Measurements from ENCODE around the gene COG5. TPM values are rescaled to one million over a fixed set of nuclear protein-coding genes. Genes with fewer than 3 reads are reported as not detected.
"Not testable (repeated sequence)": the region's sequence is repeated elsewhere in the genome, so short reads cannot be mapped to it uniquely, and the experiment has no call there.

The COG5 gene
- polyA plus RNA-seq, 6 donors from 2014 or later: 19.3 to 38.9 (median 23.4) TPM

DNA sequence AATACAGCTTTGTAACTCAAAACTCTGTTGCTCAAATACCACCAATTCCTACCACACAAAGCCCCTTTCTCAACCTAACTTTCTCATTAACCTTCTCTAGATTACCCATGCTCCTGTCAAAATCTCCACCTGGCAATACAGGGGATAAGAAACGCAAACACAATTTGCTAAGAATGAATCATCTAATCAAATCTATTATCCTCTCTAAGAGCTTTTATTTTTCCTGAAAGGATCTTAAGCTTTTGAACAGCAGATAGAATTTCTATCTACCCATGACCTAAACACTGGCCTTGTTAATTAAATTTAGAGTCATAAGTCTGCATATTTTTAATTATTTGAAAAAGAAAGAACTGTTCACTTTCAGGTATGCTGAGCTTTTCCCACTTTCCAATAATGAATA lies 296.6 kb downstream of the COG5 start:
- Mint-ChIP-seq H3K27ac (no peak overlapping the region), H3K27me3 (no peaks in the 10 kb centered on the region), H3K4me1 (no peaks in the 10 kb centered on the region), H3K4me3 (no peak overlapping the region), H3K36me3 (peaks cover 11% of the 10 kb centered on the region in 2 donors), H3K9me3 (no peaks in the 10 kb centered on the region)
- DNase-seq: no peak
- ATAC-seq (ENCODE audit: low read depth in 2 of 2): no peak

DNA sequence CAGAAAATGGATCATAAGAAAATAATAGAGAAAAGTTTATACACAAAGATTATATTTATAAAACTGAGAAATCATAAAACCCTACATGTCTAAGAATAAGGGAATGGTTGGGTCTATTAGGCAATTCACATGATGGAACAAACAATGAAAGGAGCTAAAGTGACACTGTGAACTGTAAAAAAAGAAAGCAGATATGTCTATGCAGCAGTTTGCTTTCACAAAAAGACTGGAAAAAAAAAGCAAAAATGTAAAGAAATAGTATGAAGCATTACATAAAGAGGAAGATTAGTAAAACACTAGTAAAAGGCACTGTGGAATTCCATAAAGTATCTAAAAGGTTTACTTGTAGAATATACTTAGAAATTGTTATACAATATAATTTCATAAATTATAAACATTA lies 299.0 kb downstream of the COG5 start:
- Mint-ChIP-seq H3K27ac (no peak overlapping the region), H3K4me3 (no peak overlapping the region), H3K4me1 (no peaks in the 10 kb centered on the region), H3K9me3 (no peaks in the 10 kb centered on the region), H3K27me3 (no peaks in the 10 kb centered on the region), H3K36me3 (peaks cover 12 to 21% of the 10 kb centered on the region in 2 donors)
- DNase-seq (no peak), ATAC-seq (ENCODE audit: low read depth in 2 of 2) (no peak)

GRCh38 chr7:107262857-107263256 lies 300.9 kb downstream of the COG5 start:
- ATAC-seq (ENCODE audit: low read depth in 2 of 2) (no peak), DNase-seq (no peak)
- no peak overlapping the region for H3K4me3 Mint-ChIP-seq
- no peaks in the 10 kb centered on the region for H3K9me3 Mint-ChIP-seq
- H3K27me3 Mint-ChIP-seq: no peaks in the 10 kb centered on the region
- H3K4me1 Mint-ChIP-seq: peaks cover 0 to 4% (median 0%) of the 10 kb centered on the region in 3 donors
- H3K27ac Mint-ChIP-seq: peak overlapping the region in 1 of 6 donors; percentile 21
- H3K36me3 Mint-ChIP-seq: peaks cover 12 to 22% of the 10 kb centered on the region in 2 donors

DNA sequence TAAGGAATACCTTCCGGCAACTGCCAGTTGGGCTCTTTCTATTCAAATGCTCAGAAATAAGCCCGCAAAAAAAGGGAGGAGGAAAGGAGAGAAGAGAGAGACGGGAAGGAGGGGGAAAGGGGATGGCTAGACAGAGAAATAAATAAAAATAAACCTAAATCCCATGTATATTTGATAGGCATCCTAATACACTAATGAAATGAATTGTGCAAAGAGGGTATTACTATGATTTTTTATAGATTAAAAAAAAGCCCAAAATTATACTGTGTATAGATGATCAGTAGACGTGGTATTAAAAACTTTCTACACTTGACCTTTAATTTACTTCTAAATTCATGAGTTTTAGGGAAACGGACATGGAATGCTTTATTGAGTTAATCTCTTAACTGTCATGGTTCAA lies 305.0 kb downstream of the COG5 start:
- no peak for DNase-seq
- Mint-ChIP-seq H3K4me3 (no peak overlapping the region), H3K4me1 (peaks cover 0 to 4% (median 0%) of the 10 kb centered on the region in 3 donors), H3K9me3 (no peaks in the 10 kb centered on the region), H3K27me3 (no peaks in the 10 kb centered on the region), H3K36me3 (peaks cover 12 to 25% of the 10 kb centered on the region in 2 donors), H3K27ac (no peak overlapping the region)
- ATAC-seq (ENCODE audit: low read depth in 2 of 2): no peak

DNA sequence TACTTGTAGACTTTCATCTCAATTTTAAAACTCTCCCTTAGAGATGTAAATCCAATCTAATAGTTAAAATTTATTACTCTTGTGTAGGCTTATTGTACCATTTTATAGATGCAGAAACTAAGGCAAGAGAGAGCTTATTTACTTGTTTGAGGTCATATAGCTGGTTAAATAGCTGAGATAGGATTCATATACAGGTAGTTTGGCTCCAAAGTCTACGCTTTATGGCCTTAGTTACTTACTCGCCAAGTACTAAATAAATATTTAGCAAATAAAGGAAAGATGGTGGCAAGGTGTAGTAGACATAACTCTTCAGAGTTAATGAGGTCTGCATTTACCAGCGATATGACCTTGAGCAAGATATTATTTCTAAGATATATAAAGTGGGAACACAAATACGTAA lies 308.1 kb downstream of the COG5 start:
- no peaks in the 10 kb centered on the region for H3K27me3 Mint-ChIP-seq
- H3K4me1 Mint-ChIP-seq: peaks cover 0 to 4% (median 0%) of the 10 kb centered on the region in 3 donors
- H3K27ac Mint-ChIP-seq: no peak overlapping the region
- H3K9me3 Mint-ChIP-seq: no peaks in the 10 kb centered on the region
- ATAC-seq (ENCODE audit: low read depth in 2 of 2) (no peak), DNase-seq (no peak)
- no peak overlapping the region for H3K4me3 Mint-ChIP-seq
- H3K36me3 Mint-ChIP-seq: peaks cover 0 to 3% of the 10 kb centered on the region in 2 donors

- Mint-ChIP-seq H3K9me3 (no peaks in the 10 kb centered on the region), H3K27ac (no peak overlapping the region), H3K27me3 (no peaks in the 10 kb centered on the region), H3K36me3 (peaks cover 0 to 8% of the 10 kb centered on the region in 2 donors), H3K4me1 (peaks cover 0 to 4% (median 0%) of the 10 kb centered on the region in 3 donors), H3K4me3 (no peak overlapping the region)
- no peak for ATAC-seq (ENCODE audit: low read depth in 2 of 2)
- DNase-seq: no peak
Measured at GRCh38 chr7:107254398-107254985, 309.2 kb downstream of the COG5 start.

- ATAC-seq (ENCODE audit: low read depth in 2 of 2): no peak
- Mint-ChIP-seq H3K4me3 (peak overlapping the region in 1 of 8 donors; percentile 4), H3K27ac (peak overlapping the region in 2 of 6 donors; percentile 30 to 76), H3K9me3 (no peaks in the 10 kb centered on the region), H3K27me3 (no peaks in the 10 kb centered on the region), H3K36me3 (peaks cover 0 to 8% of the 10 kb centered on the region in 2 donors), H3K4me1 (peaks cover 0 to 4% (median 0%) of the 10 kb centered on the region in 3 donors)
- no peak for DNase-seq
Measured at GRCh38 chr7:107253599-107253998, 310.1 kb downstream of the COG5 start.

GRCh38 chr7:107251963-107252362 lies 311.8 kb downstream of the COG5 start:
- H3K4me1 Mint-ChIP-seq: no peaks in the 10 kb centered on the region
- DNase-seq (no peak), ATAC-seq (ENCODE audit: low read depth in 2 of 2) (no peak)
- H3K4me3 Mint-ChIP-seq: no peak overlapping the region
- H3K27me3 Mint-ChIP-seq: no peaks in the 10 kb centered on the region
- H3K9me3 Mint-ChIP-seq: peaks cover 0 to 2% (median 0%) of the 10 kb centered on the region in 7 donors
- H3K27ac Mint-ChIP-seq: peak overlapping the region in 3 of 6 donors; percentile 8 to 62 (median 15)
- peaks cover 8 to 16% of the 10 kb centered on the region in 2 donors for H3K36me3 Mint-ChIP-seq

DNA sequence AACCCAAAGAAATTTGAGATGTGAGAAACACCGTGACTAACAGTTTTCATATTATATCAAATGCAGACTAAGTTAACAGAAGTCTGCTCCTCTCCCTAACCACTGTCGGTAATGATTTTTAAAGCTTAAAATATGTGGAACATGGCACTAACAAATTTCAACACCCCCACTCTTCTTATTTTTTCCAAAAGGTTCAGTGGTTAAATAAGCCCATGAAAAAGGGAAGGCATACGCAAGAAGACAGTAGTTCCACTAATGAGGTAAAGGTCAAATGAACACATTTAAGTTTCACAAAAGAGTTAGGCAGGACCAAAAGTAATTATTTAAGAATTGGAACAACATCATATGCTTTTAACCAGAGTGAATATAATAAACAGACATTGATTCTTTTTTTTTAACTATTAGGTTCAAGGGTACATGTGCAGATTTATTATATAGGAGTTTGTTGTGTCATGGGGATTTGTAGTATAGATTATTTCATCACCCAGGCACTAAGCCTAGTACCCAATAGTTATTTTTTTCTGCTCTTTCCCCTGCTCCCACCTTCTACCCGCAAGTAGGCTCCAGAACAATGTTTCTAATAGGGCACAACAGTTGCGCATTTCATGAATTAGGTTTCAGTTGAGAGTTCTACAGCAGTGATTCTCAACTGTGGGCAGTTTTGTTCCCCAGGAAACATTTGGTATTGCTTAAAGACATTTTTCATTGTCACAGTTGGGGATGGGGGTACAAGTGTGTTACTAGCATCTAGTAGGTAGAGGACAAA lies 315.0 kb downstream of the COG5 start:
- peaks cover 38 to 48% of the 10 kb centered on the region in 2 donors for H3K36me3 Mint-ChIP-seq

DNA sequence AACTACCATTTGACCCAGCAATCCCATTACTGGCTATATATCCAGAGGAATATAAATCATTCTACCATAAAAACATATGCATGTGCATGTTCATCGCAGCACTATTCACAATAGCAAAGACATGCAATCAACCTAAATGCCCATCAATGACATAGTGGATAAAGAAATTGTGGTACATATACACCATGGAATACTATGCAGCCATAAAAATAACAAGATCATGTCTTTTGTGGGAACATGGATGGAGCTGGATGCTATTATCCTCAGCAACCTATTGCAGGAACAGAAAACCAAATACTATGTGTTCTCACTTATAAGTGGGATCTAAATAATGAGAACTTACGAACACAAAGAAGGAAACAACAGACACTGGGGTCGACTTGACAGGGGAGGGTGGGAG lies 316.9 kb downstream of the COG5 start:
- not testable (repeated sequence) for H3K4me1 Mint-ChIP-seq; ATAC-seq (ENCODE audit: low read depth in 2 of 2); H3K4me3 Mint-ChIP-seq; DNase-seq; H3K27me3 Mint-ChIP-seq; H3K27ac Mint-ChIP-seq
- H3K36me3 Mint-ChIP-seq: peaks cover 48 to 62% of the 10 kb centered on the region in 2 donors
- H3K9me3 Mint-ChIP-seq: peaks cover 0 to 16% (median 9%) of the 10 kb centered on the region in 7 donors

More for the DNA sequence above, 315.0 kb downstream of the COG5 start:
- Mint-ChIP-seq H3K4me1 (no peaks in the 10 kb centered on the region), H3K9me3 (peaks cover 0 to 16% (median 9%) of the 10 kb centered on the region in 7 donors), H3K4me3 (no peak overlapping the region), H3K27ac (peak overlapping the region in 1 of 6 donors; percentile 74), H3K27me3 (no peaks in the 10 kb centered on the region)
- DNase-seq (no peak), ATAC-seq (ENCODE audit: low read depth in 2 of 2) (no peak)

GRCh38 chr7:107244613-107245012 lies 319.1 kb downstream of the COG5 start:
- DNase-seq: no peak
- H3K4me1 Mint-ChIP-seq: peaks cover 0 to 6% (median 2%) of the 10 kb centered on the region in 3 donors
- peaks cover 0 to 16% (median 9%) of the 10 kb centered on the region in 7 donors for H3K9me3 Mint-ChIP-seq
- ATAC-seq (ENCODE audit: low read depth in 2 of 2): no peak
- peaks cover 47 to 67% of the 10 kb centered on the region in 2 donors for H3K36me3 Mint-ChIP-seq
- no peak overlapping the region for H3K4me3 Mint-ChIP-seq
- no peaks in the 10 kb centered on the region for H3K27me3 Mint-ChIP-seq
- H3K27ac Mint-ChIP-seq: no peak overlapping the region

DNA sequence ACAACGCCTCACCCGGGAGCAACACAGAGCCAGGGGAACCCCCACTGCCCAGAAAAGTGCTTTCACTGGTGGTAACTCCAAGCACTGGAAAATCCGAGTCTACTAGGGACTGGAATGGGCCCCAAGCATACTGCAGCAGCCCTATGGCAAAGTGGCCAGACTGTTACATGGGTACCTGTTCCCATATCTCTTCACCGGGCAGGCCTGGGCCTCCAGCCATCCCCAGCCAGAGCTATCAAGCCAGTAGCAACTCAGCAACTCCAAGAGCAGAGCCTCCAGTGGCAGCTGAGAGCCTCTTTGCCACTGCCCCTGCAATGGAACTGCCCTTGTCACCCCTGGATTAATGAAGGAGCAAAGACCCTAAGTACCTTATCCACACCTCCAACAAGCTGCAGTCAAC lies 321.5 kb downstream of the COG5 start:
- ATAC-seq (ENCODE audit: low read depth in 2 of 2) (no peak), DNase-seq (no peak)
- Mint-ChIP-seq H3K36me3 (peaks cover 49 to 57% of the 10 kb centered on the region in 2 donors), H3K27ac (peak overlapping the region in 1 of 6 donors; percentile 39), H3K9me3 (peaks cover 0 to 16% (median 9%) of the 10 kb centered on the region in 7 donors), H3K27me3 (no peaks in the 10 kb centered on the region), H3K4me1 (peaks cover 0 to 6% (median 2%) of the 10 kb centered on the region in 3 donors), H3K4me3 (peak overlapping the region in 1 of 8 donors; percentile 1)

DNA sequence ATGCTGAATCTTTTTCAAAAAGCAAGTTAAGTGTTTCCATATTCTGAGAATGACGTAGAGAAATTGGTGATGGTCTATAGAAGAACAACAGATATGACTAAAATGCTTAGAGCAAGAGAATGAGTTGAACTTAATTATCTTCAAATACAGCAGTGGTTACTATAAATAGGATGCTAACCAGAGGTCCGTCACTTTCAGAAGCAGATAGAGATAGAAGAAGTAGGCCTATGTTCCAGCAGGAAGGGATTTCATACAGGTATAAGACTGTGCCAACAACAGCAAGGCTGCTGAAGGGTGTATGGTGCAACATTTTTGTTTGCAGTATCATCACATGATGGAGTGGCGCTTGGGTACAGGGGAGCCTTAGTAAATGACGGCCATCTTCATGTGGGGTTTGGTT lies 326.3 kb downstream of the COG5 start:
- Mint-ChIP-seq H3K27me3 (no peaks in the 10 kb centered on the region), H3K36me3 (peaks cover 6 to 10% of the 10 kb centered on the region in 2 donors), H3K4me3 (no peak overlapping the region), H3K4me1 (peaks cover 0 to 4% (median 0%) of the 10 kb centered on the region in 3 donors), H3K9me3 (no peaks in the 10 kb centered on the region), H3K27ac (peak overlapping the region in 1 of 6 donors; percentile 55)
- ATAC-seq (ENCODE audit: low read depth in 2 of 2): no peak
- no peak for DNase-seq

DNA sequence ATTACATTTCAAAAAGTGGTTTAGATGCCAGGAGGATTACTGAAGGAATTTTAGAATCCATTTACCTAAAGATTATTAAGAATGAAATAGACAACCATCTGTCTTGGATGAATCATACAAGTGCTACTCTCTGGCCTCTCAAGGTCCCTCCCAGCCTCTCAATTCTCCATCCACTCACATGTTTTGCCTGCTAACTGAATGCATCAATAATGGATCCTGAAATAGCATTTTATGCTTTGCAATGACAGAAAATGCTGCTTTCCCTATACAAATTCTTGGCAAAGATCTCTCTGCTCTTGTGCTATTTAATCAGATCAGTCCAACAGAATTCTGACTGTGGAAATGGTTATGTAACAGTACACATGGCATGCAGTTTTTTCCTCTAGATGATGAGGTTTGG lies 326.9 kb downstream of the COG5 start:
- no peak overlapping the region for H3K4me3 Mint-ChIP-seq
- no peak for DNase-seq

More for the DNA sequence above, 326.9 kb downstream of the COG5 start:
- H3K4me1 Mint-ChIP-seq: peaks cover 0 to 4% (median 0%) of the 10 kb centered on the region in 3 donors
- H3K27me3 Mint-ChIP-seq: no peaks in the 10 kb centered on the region
- H3K36me3 Mint-ChIP-seq: peaks cover 6 to 8% of the 10 kb centered on the region in 2 donors
- no peak for ATAC-seq (ENCODE audit: low read depth in 2 of 2)
- H3K27ac Mint-ChIP-seq: peak overlapping the region in 1 of 6 donors; percentile 5
- H3K9me3 Mint-ChIP-seq: no peaks in the 10 kb centered on the region
